SK-N-MC (cell line): ENCODE measurements around the gene DGKH.
"Not testable (repeated sequence)": the region's sequence is repeated elsewhere in the genome, so short reads cannot be mapped to it uniquely, and the experiment has no call there.

Experiments used
- DNase-seq: peaks from one replicate; pipeline ENCODE4 v3.0.0-alpha.2; 2011; ENCODE audit warnings: low read depth, low spot score
- H3K27ac ChIP-seq: fragments of 200-600 bp; sonication (generic); 2 replicates; pipeline ENCODE4 v1.5.1; 2016; ENCODE audit warnings: mixed run types
- H3K36me3 ChIP-seq: fragments of 200-600 bp; sonication (generic); 2 replicates; pipeline ENCODE4 v1.6.1; 2017; ENCODE audit warnings: antibody characterized with exemption, low read length, mixed read lengths; ENCODE audit not compliant: insufficient read depth
- H3K4me3 ChIP-seq: fragments of 200-600 bp; sonication (generic); 2 replicates; pipeline ENCODE4 v1.5.1; 2016
- H3K9ac ChIP-seq: fragments of 200-600 bp; sonication (generic); 2 replicates; pipeline ENCODE4 v1.8.0; 2017; ENCODE audit warnings: mixed run types, mixed read lengths; ENCODE audit not compliant: insufficient read length
- H3K9me3 ChIP-seq: fragments of 200-600 bp; sonication (generic); 2 replicates; pipeline ENCODE4 v1.6.1; 2017; ENCODE audit warnings: low read depth, mild to moderate bottlenecking, antibody characterized with exemption, low read length, moderate library complexity, mixed read lengths
- EZH2 ChIP-seq: fragments of 200-600 bp; sonication (generic); IDR thresholded peaks from one replicate; pipeline ENCODE4 v1.6.1; 2017; ENCODE audit warnings: antibody characterized with exemption
- FOXP2 ChIP-seq: optimal IDR thresholded peaks from 2 replicates; pipeline ENCODE3; 2011; ENCODE audit warnings: mild to moderate bottlenecking, moderate library complexity; ENCODE audit not compliant: insufficient read depth; ENCODE audit errors: extremely low read length, control extremely low read depth
- POLR2AphosphoS5 ChIP-seq: IDR thresholded peaks from 2 replicates; pipeline ENCODE4 v1.6.1; 2012; ENCODE audit warnings: mild to moderate bottlenecking, low read depth, low read length, borderline replicate concordance

DGKH gene

GRCh38 chr13:42149136-42149535 is 100.7 kb downstream of the DGKH start:
- Histone ChIP-seq H3K27ac (no peak overlapping the region), H3K4me3 (no peak overlapping the region), H3K9ac (no peak overlapping the region), H3K9me3 (no peaks in the 10 kb centered on the region), H3K36me3 (no peaks in the 10 kb centered on the region)
- TF ChIP-seq FOXP2 (no peak), POLR2AphosphoS5 (no peak), EZH2 (no peak)
- no peak for DNase-seq

GRCh38 chr13:42151781-42152180 is 103.3 kb downstream of the DGKH start:
- H3K9ac ChIP-seq: no peak overlapping the region
- no peaks in the 10 kb centered on the region; the same call in 1 of the 2 replicates for H3K36me3 ChIP-seq
- TF ChIP-seq EZH2 (no peak), POLR2AphosphoS5 (no peak), FOXP2 (no peak)
- H3K27ac ChIP-seq: no peak overlapping the region
- no peaks in the 10 kb centered on the region for H3K9me3 ChIP-seq
- DNase-seq: no peak
- H3K4me3 ChIP-seq: no peak overlapping the region

- no peak for TF ChIP-seq POLR2AphosphoS5
- TF ChIP-seq EZH2: no peak
- no peak for TF ChIP-seq FOXP2
- Histone ChIP-seq H3K27ac (no peak overlapping the region), H3K9me3 (no peaks in the 10 kb centered on the region), H3K9ac (no peak overlapping the region), H3K36me3 (no peaks in the 10 kb centered on the region; the same call in 1 of the 2 replicates), H3K4me3 (no peak overlapping the region)
- no peak for DNase-seq
Observed at GRCh38 chr13:42152495-42152894, 104.0 kb downstream of the DGKH start.

- Histone ChIP-seq H3K27ac (no peak overlapping the region), H3K4me3 (no peak overlapping the region), H3K9me3 (no peaks in the 10 kb centered on the region), H3K9ac (no peak overlapping the region), H3K36me3 (no peaks in the 10 kb centered on the region; the same call in 1 of the 2 replicates)
- TF ChIP-seq FOXP2 (no peak), EZH2 (no peak), POLR2AphosphoS5 (no peak)
- no peak for DNase-seq
Observed at GRCh38 chr13:42153199-42154113, 105.0 kb downstream of the DGKH start.

GRCh38 chr13:42155251-42155650 is 106.8 kb downstream of the DGKH start:
- Histone ChIP-seq H3K9me3 (no peaks in the 10 kb centered on the region), H3K4me3 (no peak overlapping the region), H3K27ac (no peak overlapping the region), H3K36me3 (no peaks in the 10 kb centered on the region; the same call in 1 of the 2 replicates), H3K9ac (no peak overlapping the region)
- no peak for DNase-seq
- TF ChIP-seq FOXP2 (no peak), POLR2AphosphoS5 (no peak), EZH2 (no peak)

- H3K4me3 ChIP-seq, H3K36me3 ChIP-seq, DNase-seq, H3K9ac ChIP-seq, H3K9me3 ChIP-seq, H3K27ac ChIP-seq: not testable (repeated sequence)
Observed at GRCh38 chr13:42163338-42163737, 114.9 kb downstream of the DGKH start.

- not testable (repeated sequence) for H3K36me3 ChIP-seq, H3K9me3 ChIP-seq, H3K27ac ChIP-seq, H3K9ac ChIP-seq, H3K4me3 ChIP-seq, DNase-seq
Observed at GRCh38 chr13:42163910-42164309, 115.5 kb downstream of the DGKH start.

- no peak for DNase-seq
- H3K4me3 ChIP-seq: no peak overlapping the region
- TF ChIP-seq FOXP2: no peak
- TF ChIP-seq EZH2: no peak
- no peak for TF ChIP-seq POLR2AphosphoS5
Observed at GRCh38 chr13:42164557-42165125, 116.2 kb downstream of the DGKH start.

GRCh38 chr13:42168496-42168895 is 120.0 kb downstream of the DGKH start:
- DNase-seq: no peak
- Histone ChIP-seq H3K9me3 (no peaks in the 10 kb centered on the region), H3K4me3 (no peak overlapping the region), H3K36me3 (no peaks in the 10 kb centered on the region), H3K9ac (no peak overlapping the region), H3K27ac (no peak overlapping the region)
- no peak for TF ChIP-seq POLR2AphosphoS5

More at GRCh38 chr13:42164557-42165125, 116.2 kb downstream of the DGKH start:
- Histone ChIP-seq H3K9ac (no peak overlapping the region), H3K9me3 (no peaks in the 10 kb centered on the region), H3K27ac (no peak overlapping the region), H3K36me3 (no peaks in the 10 kb centered on the region; the same call in 1 of the 2 replicates)
